ENCODE data around the gene EML1. TPM values are rescaled to one million over a fixed set of nuclear protein-coding genes. Genes with fewer than 3 reads are reported as not detected.
A peak's percentile ranks its signal among the peaks of the same experiment; 100 is the strongest.

EML1 gene
- polyA plus RNA-seq, 2 donors, result 3.1 to 4.4 TPM

- no peak overlapping the region for H3K4me3 ChIP-seq (ENCODE audit: low read depth in 1 of 2, low read length in 2 of 2)
- peak overlapping the region in 1 of 2 donors; percentile 24 for H3K27ac ChIP-seq (ENCODE audit: low read depth in 2 of 2, low read length in 1 of 2)
- 41 to 52% methylated on average over 23 of the region's 23 CpGs for WGBS, 2 donors
- peaks cover 11 to 18% of the 10 kb centered on the region in 2 donors for H3K4me1 ChIP-seq (ENCODE audit: control insufficient read depth in 2 of 2, insufficient read depth in 2 of 2, low read length in 1 of 2)
- no peaks in the 10 kb centered on the region for H3K9me3 ChIP-seq (ENCODE audit: control insufficient read depth in 2 of 2, insufficient read depth in 1 of 2, low read depth in 1 of 2, low read length in 1 of 2)
- no peaks in the 10 kb centered on the region for H3K36me3 ChIP-seq (ENCODE audit: control insufficient read depth in 2 of 2, insufficient read depth in 2 of 2, low read length in 1 of 2)
- no peaks in the 10 kb centered on the region for H3K27me3 ChIP-seq (ENCODE audit: control insufficient read depth in 1 of 2, insufficient read depth in 2 of 2, low read length in 2 of 2)
Observed at GRCh38 chr14:99749763-99750715, 43.2 kb upstream of the EML1 start.

GRCh38 chr14:99750746-99751450 is 42.3 kb upstream of the EML1 start:
- no peaks in the 10 kb centered on the region for H3K27me3 ChIP-seq (ENCODE audit: control insufficient read depth in 1 of 2, insufficient read depth in 2 of 2, low read length in 2 of 2)
- WGBS, 2 donors, result 82 to 88% methylated on average over 11 of the region's 11 CpGs

GRCh38 chr14:99751539-99752485 is 41.4 kb upstream of the EML1 start:
- Histone ChIP-seq H3K4me1 (ENCODE audit: control insufficient read depth in 2 of 2, insufficient read depth in 2 of 2, low read length in 1 of 2) (peaks cover 17 to 24% of the 10 kb centered on the region in 2 donors), H3K27me3 (ENCODE audit: control insufficient read depth in 1 of 2, insufficient read depth in 2 of 2, low read length in 2 of 2) (no peaks in the 10 kb centered on the region), H3K36me3 (ENCODE audit: control insufficient read depth in 2 of 2, insufficient read depth in 2 of 2, low read length in 1 of 2) (no peaks in the 10 kb centered on the region), H3K9me3 (ENCODE audit: control insufficient read depth in 2 of 2, insufficient read depth in 1 of 2, low read depth in 1 of 2, low read length in 1 of 2) (no peaks in the 10 kb centered on the region), H3K27ac (ENCODE audit: low read depth in 2 of 2, low read length in 1 of 2) (peak overlapping the region in 1 of 2 donors; percentile 54), H3K4me3 (ENCODE audit: low read depth in 1 of 2, low read length in 2 of 2) (no peak overlapping the region)
- 58 to 59% methylated on average over 25 of the region's 25 CpGs for WGBS, 2 donors

More at GRCh38 chr14:99750746-99751450, 42.3 kb upstream of the EML1 start:
- Histone ChIP-seq H3K4me1 (ENCODE audit: control insufficient read depth in 2 of 2, insufficient read depth in 2 of 2, low read length in 1 of 2) (peaks cover 15 to 21% of the 10 kb centered on the region in 2 donors), H3K9me3 (ENCODE audit: control insufficient read depth in 2 of 2, insufficient read depth in 1 of 2, low read depth in 1 of 2, low read length in 1 of 2) (no peaks in the 10 kb centered on the region), H3K27ac (ENCODE audit: low read depth in 2 of 2, low read length in 1 of 2) (no peak overlapping the region), H3K36me3 (ENCODE audit: control insufficient read depth in 2 of 2, insufficient read depth in 2 of 2, low read length in 1 of 2) (no peaks in the 10 kb centered on the region), H3K4me3 (ENCODE audit: low read depth in 1 of 2, low read length in 2 of 2) (no peak overlapping the region)

- Histone ChIP-seq H3K9me3 (ENCODE audit: control insufficient read depth in 2 of 2, insufficient read depth in 1 of 2, low read depth in 1 of 2, low read length in 1 of 2) (no peaks in the 10 kb centered on the region), H3K27me3 (ENCODE audit: control insufficient read depth in 1 of 2, insufficient read depth in 2 of 2, low read length in 2 of 2) (no peaks in the 10 kb centered on the region), H3K27ac (ENCODE audit: low read depth in 2 of 2, low read length in 1 of 2) (peak overlapping the region; percentile 54 to 69), H3K4me1 (ENCODE audit: control insufficient read depth in 2 of 2, insufficient read depth in 2 of 2, low read length in 1 of 2) (peaks cover 14 to 24% of the 10 kb centered on the region in 2 donors), H3K4me3 (ENCODE audit: low read depth in 1 of 2, low read length in 2 of 2) (no peak overlapping the region), H3K36me3 (ENCODE audit: control insufficient read depth in 2 of 2, insufficient read depth in 2 of 2, low read length in 1 of 2) (no peaks in the 10 kb centered on the region)
- 30% methylated on average over 9 of the region's 9 CpGs for WGBS, 2 donors
Observed at GRCh38 chr14:99752486-99753121, 40.6 kb upstream of the EML1 start.

GRCh38 chr14:99753225-99754140 is 39.7 kb upstream of the EML1 start:
- Histone ChIP-seq H3K36me3 (ENCODE audit: control insufficient read depth in 2 of 2, insufficient read depth in 2 of 2, low read length in 1 of 2) (no peaks in the 10 kb centered on the region), H3K4me3 (ENCODE audit: low read depth in 1 of 2, low read length in 2 of 2) (no peak overlapping the region), H3K4me1 (ENCODE audit: control insufficient read depth in 2 of 2, insufficient read depth in 2 of 2, low read length in 1 of 2) (peaks cover 13 to 31% of the 10 kb centered on the region in 2 donors), H3K9me3 (ENCODE audit: control insufficient read depth in 2 of 2, insufficient read depth in 1 of 2, low read depth in 1 of 2, low read length in 1 of 2) (no peaks in the 10 kb centered on the region), H3K27ac (ENCODE audit: low read depth in 2 of 2, low read length in 1 of 2) (peak overlapping the region; percentile 55 to 56), H3K27me3 (ENCODE audit: control insufficient read depth in 1 of 2, insufficient read depth in 2 of 2, low read length in 2 of 2) (no peaks in the 10 kb centered on the region)
- WGBS, 2 donors, result 48 to 49% methylated on average over 14 to 16 of the region's 16 CpGs

- no peak overlapping the region for H3K4me3 ChIP-seq (ENCODE audit: low read depth in 1 of 2, low read length in 2 of 2)
- no peaks in the 10 kb centered on the region for H3K36me3 ChIP-seq (ENCODE audit: control insufficient read depth in 2 of 2, insufficient read depth in 2 of 2, low read length in 1 of 2)
- H3K27ac ChIP-seq (ENCODE audit: low read depth in 2 of 2, low read length in 1 of 2), result peak overlapping the region; percentile 22 to 56
- peaks cover 16 to 35% of the 10 kb centered on the region in 2 donors for H3K4me1 ChIP-seq (ENCODE audit: control insufficient read depth in 2 of 2, insufficient read depth in 2 of 2, low read length in 1 of 2)
- no peaks in the 10 kb centered on the region for H3K27me3 ChIP-seq (ENCODE audit: control insufficient read depth in 1 of 2, insufficient read depth in 2 of 2, low read length in 2 of 2)
- 52 to 54% methylated on average over 24 of the region's 24 CpGs for WGBS, 2 donors
- H3K9me3 ChIP-seq (ENCODE audit: control insufficient read depth in 2 of 2, insufficient read depth in 1 of 2, low read depth in 1 of 2, low read length in 1 of 2), result no peaks in the 10 kb centered on the region
Observed at GRCh38 chr14:99754141-99755067, 38.8 kb upstream of the EML1 start.

GRCh38 chr14:99755068-99755405 is 38.2 kb upstream of the EML1 start:
- H3K27ac ChIP-seq (ENCODE audit: low read depth in 2 of 2, low read length in 1 of 2), result no peak overlapping the region
- WGBS, 2 donors, result 66 to 77% methylated on average over 8 of the region's 8 CpGs
- H3K4me1 ChIP-seq (ENCODE audit: control insufficient read depth in 2 of 2, insufficient read depth in 2 of 2, low read length in 1 of 2), result peaks cover 16 to 38% of the 10 kb centered on the region in 2 donors
- H3K27me3 ChIP-seq (ENCODE audit: control insufficient read depth in 1 of 2, insufficient read depth in 2 of 2, low read length in 2 of 2), result no peaks in the 10 kb centered on the region
- no peaks in the 10 kb centered on the region for H3K9me3 ChIP-seq (ENCODE audit: control insufficient read depth in 2 of 2, insufficient read depth in 1 of 2, low read depth in 1 of 2, low read length in 1 of 2)
- no peaks in the 10 kb centered on the region for H3K36me3 ChIP-seq (ENCODE audit: control insufficient read depth in 2 of 2, insufficient read depth in 2 of 2, low read length in 1 of 2)
- no peak overlapping the region for H3K4me3 ChIP-seq (ENCODE audit: low read depth in 1 of 2, low read length in 2 of 2)
